Activated gamma-delta T cell treated with anti-CD3 and anti-CD28 coated beads, Interleukin-2, amount 50 U/mL, for 16 hours (primary cell): ENCODE data around the gene ARAP3.
"Not testable (repeated sequence)": the region's sequence is repeated elsewhere in the genome, so short reads cannot be mapped to it uniquely, and the experiment has no call there.

Experiments
- DNase-seq: peaks from one replicate; pipeline ENCODE4 v3.0.0-alpha.2; 2020; ENCODE audit warnings: low read depth

The ARAP3 gene

GRCh38 chr5:141681695-141682641 lies at the start of gene ARAP3:
Gene ARAP3, minus strand, starts transcription at chr5:141682230. Its CDS starts 1,744 bp downstream, at chr5:141680486.
- no peak for DNase-seq

- DNase-seq: no peak
Observed at GRCh38 chr5:141729387-141730006, 47.5 kb upstream of the ARAP3 start.

- DNase-seq: no peak
Observed at GRCh38 chr5:141725891-141726290, 43.9 kb upstream of the ARAP3 start.

- not testable (repeated sequence) for DNase-seq
Observed at GRCh38 chr5:141725174-141725573, 43.1 kb upstream of the ARAP3 start.

DNA sequence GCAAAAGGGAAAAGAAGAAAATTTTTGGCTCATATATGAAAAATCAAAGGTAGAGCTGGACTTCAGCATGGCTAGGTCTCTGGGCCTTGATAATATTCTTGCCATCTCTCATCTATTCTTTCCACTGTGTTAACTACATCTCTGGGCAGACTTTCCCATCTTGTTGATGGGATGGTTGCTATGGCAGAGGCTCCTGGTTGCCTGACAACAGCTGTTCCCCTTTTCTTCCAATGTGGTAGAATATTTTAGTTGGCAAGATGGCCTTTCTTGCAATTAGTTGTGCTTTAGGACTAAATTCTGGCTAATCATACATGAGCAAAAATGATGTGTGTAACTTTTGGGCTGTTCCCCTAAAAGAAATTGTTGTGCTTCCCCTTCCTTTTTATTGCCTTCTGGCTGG lies 40.2 kb upstream of the ARAP3 start:
- DNase-seq: no peak

DNA sequence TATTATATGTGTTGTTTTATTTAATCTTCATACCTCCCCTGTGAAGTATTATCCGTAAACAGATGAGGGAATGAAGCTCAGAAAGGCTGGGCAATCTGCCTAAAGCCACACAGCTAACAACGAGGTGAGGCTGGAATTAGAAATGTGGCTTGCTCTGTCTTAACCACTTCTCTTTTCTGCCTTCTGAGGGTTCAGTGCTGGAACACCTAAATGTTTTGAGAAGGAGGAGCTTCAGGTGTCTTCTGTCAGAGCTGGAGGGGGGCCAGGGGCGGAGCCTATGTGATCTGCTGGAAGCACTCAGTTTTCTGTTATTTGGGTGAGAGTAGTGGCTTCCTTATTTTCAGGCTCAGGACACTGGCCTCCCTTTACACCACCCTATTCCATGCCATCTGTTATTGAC lies 35.0 kb upstream of the ARAP3 start:
- no peak for DNase-seq

GRCh38 chr5:141716468-141716867 lies 34.4 kb upstream of the ARAP3 start:
- DNase-seq: no peak

- no peak for DNase-seq
Observed at GRCh38 chr5:141716009-141716408, 34.0 kb upstream of the ARAP3 start.

- no peak for DNase-seq
Observed at GRCh38 chr5:141715346-141715905, 33.4 kb upstream of the ARAP3 start.

GRCh38 chr5:141714542-141715310 lies 32.7 kb upstream of the ARAP3 start:
- DNase-seq: no peak

GRCh38 chr5:141713616-141714309 lies 31.7 kb upstream of the ARAP3 start:
- DNase-seq: no peak

DNA sequence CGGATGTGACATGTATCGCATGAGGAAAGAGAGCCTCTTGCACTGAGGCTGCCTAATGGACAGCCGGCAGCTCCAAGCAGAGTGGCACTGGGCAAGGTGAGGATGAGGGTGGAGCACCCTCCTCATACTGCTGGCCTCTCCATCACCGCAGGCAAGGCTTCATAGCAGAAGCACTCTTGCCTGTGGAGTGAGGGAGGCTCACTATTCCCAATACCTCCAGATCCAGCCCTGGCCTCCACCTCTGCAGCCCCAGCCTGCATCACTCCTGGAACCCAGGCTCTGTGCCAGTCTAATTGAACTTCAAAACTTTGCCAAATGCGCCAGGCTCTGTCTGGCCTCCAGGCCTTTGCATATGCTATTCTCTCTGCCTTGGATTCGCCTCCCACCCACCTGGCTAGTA lies 29.7 kb upstream of the ARAP3 start:
- no peak for DNase-seq

DNA sequence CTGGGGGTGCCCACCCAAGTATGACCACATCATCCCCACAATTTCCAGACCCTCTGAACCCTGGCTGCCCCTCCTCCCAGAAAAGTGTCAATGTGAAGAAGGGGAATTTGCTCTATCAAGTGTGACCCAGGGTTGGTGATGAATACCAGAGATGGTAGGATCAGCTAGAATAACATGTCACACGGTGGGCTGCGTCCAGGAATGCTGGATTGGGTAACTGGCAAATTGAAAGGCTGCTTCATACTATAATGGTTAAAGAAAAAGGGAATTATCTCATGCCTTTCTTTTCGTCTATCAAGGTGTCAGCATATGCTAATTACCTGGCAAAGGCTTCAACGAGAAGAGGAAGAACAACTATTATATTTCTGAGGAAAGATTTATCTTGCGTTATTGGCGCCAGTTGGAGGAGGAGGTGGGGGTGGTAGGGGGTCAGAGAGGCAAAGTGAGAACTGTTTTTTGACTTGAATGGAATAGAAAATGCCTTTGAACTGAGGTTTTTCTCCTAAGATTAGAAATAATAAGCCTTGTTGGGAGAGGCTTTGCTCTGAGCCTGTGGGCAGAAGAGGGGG lies 27.8 kb upstream of the ARAP3 start:
- DNase-seq: no peak

- DNase-seq: no peak
Observed at GRCh38 chr5:141708016-141708415, 26.0 kb upstream of the ARAP3 start.

GRCh38 chr5:141707510-141707909 lies 25.5 kb upstream of the ARAP3 start:
- DNase-seq: no peak

- DNase-seq: no peak
Observed at GRCh38 chr5:141706121-141706520, 24.1 kb upstream of the ARAP3 start.

- DNase-seq: no peak
Observed at GRCh38 chr5:141705469-141705868, 23.4 kb upstream of the ARAP3 start.

DNA sequence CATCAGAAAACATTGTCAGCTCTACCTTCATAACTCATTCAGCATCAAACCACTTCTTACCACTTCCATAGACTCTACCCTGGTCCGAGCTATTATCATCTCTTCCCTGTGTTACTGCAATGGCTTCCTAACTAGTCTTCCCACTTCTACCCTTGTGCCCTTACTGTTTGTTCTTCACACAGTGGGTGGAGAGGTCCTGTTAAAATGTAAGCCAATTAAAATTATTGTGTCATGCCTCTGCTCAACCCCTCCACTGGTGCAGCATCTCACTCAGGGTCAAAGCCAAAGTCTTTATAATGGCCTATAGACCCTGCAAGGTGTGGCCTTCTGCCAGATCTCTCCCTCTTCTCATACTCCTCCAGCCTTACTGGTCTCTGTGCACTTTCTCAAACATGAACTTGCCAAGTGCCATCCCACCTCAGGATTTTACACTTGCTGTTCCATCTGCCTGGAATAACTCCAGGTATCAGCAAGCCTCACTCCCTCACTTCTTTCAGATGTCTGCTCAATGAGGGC lies 22.8 kb upstream of the ARAP3 start:
- DNase-seq: no peak

DNA sequence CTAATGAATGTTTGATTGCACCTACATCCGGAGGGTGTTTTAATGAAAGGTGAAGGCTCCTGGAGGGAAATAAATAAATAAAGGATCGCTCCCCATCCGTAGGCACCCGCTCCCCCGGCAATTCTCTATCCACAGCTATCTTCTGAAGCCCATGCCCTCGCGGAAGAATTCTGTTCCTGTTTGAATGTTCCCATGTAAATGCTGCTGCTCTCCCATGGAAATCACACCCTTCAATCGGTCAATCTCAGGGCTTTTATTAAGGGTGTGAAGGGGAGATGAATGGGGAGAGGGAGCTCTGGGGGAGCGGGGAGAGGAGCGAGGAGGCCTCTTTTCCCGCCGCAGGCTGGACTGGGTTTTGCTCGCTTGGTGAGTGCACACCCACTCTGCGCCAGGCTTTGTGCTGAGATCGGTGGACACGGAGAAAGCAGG lies 21.1 kb upstream of the ARAP3 start:
- DNase-seq: no peak

DNA sequence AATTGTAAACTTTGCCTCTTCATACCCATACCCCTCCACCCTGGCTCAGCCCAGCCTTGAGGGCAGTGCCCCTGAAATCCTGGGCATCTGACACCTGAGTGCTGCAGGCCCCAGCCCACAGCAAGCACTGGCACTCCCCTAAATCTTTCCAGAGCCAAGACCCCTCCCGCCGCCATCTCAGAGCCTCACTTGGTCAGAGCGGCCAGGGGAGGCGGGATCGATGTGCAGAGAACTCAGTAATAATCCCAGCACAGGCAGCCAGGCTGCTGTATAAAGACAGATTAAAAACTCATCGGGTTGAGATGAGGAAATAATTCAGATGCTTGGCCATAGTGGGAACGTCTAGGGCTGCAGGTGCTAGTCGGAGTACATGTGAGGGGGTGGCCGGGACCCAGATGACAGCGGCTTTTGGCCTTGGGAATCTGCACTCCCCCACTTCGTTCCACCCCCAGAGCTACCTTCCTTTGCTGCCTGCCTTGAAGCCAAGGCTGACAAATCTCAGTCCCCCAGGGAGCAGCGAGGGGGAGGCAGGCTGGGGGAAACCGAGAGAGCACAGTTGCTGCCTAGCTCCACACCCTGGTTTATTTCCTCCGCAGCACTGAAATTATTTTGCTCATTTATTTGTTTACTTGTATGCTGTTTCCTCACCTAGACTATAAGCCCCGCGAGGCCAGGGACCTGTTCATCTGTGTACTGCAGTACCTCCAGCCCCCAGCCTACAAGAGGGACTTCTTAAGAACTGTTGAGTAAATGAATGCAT lies 19.5 kb upstream of the ARAP3 start:
- DNase-seq: no peak
